BLaER1 (cell line): Measurements from ENCODE around the gene AGPAT3.

Source experiments
- H3K27ac ChIP-seq: shearing (Covaris generic); formaldehyde crosslinking; 2 replicates; pipeline ENCODE4 v1.8.1; 2022
- H3K27me3 ChIP-seq: shearing (Covaris generic); formaldehyde crosslinking; 2 replicates; pipeline ENCODE4 v1.8.1; 2022
- H3K36me3 ChIP-seq: shearing (Covaris generic); formaldehyde crosslinking; 2 replicates; pipeline ENCODE4 v1.8.1; 2022
- H3K4me1 ChIP-seq: shearing (Covaris generic); formaldehyde crosslinking; 2 replicates; pipeline ENCODE4 v1.8.1; 2022
- H3K4me2 ChIP-seq: shearing (Covaris generic); formaldehyde crosslinking; 2 replicates; pipeline ENCODE4 v1.8.1; 2022
- H3K4me3 ChIP-seq: shearing (Covaris generic); formaldehyde crosslinking; 2 replicates; pipeline ENCODE4 v1.8.1; 2022
- H3K9ac ChIP-seq: shearing (Covaris generic); formaldehyde crosslinking; 2 replicates; pipeline ENCODE4 v1.8.1; 2022
- H3K9me3 ChIP-seq: shearing (Covaris generic); formaldehyde crosslinking; 2 replicates; pipeline ENCODE4 v1.8.1; 2022
- H4K20me1 ChIP-seq: shearing (Covaris generic); formaldehyde crosslinking; 2 replicates; pipeline ENCODE4 v1.8.1; 2022
- Cebpa-rat ChIP-seq: shearing (Covaris generic); IDR thresholded peaks from 2 replicates; pipeline ENCODE4 v1.8.1; 2022

The AGPAT3 gene

DNA sequence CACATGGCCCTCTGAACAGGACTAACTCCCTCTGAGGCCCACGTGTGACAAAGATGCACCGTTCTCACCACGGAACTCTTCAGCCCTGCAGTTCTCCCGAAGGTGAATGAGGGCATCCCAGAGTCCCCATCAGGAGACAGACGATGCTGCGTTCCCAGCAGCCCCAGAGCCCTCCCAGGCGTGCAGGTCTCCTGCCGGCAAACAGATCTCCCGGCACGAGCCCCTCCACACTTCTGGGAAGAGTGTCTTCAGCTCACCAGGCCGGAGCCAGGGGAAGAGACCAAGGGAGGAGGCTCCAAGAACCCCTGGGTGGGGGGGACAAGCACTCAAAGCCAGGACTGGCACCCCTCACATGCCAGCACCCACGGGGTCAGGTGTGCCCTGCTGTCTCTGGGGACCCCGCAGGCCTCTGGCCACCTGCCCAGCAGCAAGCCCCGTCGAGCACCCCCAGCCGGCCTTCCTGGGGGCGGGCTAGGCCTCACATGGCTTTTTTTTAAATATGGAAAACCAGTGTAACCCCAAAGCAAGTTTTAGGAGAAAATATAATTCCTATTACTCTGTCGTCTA is 102.0 kb downstream of the AGPAT3 start:
- Histone ChIP-seq H3K27me3 (no peaks in the 10 kb centered on the region; the same call in 1 of the 2 replicates), H3K9ac (no peak overlapping the region), H3K4me2 (peak overlapping the region; percentile 74), H3K4me1 (peaks cover 23% of the 10 kb centered on the region), H3K9me3 (no peaks in the 10 kb centered on the region), H3K36me3 (peaks cover 31% of the 10 kb centered on the region), H4K20me1 (peaks cover 85% of the 10 kb centered on the region), H3K4me3 (no peak overlapping the region), H3K27ac (no peak overlapping the region)
- TF ChIP-seq Cebpa-rat: no peak

DNA sequence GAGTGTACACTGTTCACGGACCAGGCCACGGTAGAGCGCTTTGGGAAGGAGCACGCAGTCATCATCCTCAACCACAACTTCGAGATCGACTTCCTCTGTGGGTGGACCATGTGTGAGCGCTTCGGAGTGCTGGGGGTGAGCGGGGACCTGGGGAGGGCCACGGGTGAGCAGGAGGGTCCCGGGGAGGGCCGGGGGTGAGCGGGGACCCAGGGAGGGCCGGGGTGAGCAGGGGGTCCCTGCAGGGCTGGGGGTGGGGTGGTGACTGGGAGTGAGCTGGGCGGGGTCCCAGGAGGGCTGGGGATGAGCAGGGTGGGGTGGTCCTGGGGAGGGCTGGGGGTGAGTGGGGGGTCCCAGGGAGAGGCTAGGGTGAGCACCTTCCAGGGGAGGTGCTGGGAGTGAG is 103.0 kb downstream of the AGPAT3 start:
- peaks cover 37% of the 10 kb centered on the region for H3K36me3 ChIP-seq
- TF ChIP-seq Cebpa-rat: no peak
- peak overlapping the region; percentile 74 for H3K4me2 ChIP-seq
- H3K9ac ChIP-seq: no peak overlapping the region
- H3K27ac ChIP-seq: no peak overlapping the region
- no peaks in the 10 kb centered on the region; the same call in 1 of the 2 replicates for H3K27me3 ChIP-seq
- H4K20me1 ChIP-seq: peaks cover 81% of the 10 kb centered on the region
- H3K9me3 ChIP-seq: no peaks in the 10 kb centered on the region
- peaks cover 23% of the 10 kb centered on the region for H3K4me1 ChIP-seq
- no peak overlapping the region for H3K4me3 ChIP-seq

DNA sequence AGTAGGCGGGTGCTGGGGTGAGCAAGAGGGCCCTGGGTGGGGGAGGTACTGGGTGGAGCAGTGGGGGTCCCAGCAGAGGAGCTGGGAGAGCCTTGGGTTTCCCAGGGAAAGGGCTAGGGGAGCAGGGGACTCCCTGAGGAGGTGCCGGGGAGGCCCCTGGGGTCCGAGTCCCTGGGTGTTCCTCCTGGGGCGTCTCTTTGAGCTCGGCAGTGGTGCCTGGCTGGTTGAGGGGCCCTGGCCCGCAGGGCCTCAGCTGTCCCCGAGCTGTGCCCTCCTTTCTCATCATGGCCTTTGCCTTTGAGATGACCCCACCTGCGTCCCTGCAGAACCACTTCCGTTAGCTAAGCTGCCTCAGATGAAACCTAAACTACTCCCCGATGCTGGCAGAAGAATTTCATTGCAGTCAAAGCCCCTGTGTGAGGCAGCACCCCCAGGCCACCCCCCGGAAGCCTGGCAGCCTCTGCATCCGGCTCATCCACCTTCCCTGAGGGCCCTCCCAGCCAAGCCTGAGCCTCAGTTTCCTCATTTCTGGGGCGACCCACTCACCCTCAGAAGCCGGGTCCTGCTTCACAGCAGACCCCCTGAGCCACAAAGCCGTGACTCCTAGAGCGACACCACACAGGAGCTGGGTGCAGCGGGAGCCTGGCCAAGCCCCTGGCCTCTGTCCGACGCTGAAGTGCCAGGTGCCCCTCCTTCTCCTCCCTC is 103.5 kb downstream of the AGPAT3 start:
- no peak overlapping the region for H3K27ac ChIP-seq
- no peak overlapping the region for H3K9ac ChIP-seq
- no peak for TF ChIP-seq Cebpa-rat
- peaks cover 23% of the 10 kb centered on the region for H3K4me1 ChIP-seq
- H3K4me2 ChIP-seq: 0 out of 2 replicates have a peak overlapping the region, but pooled peaks have one; percentile 74
- H3K9me3 ChIP-seq: no peaks in the 10 kb centered on the region
- H3K27me3 ChIP-seq: no peaks in the 10 kb centered on the region; the same call in 1 of the 2 replicates
- peaks cover 43% of the 10 kb centered on the region for H3K36me3 ChIP-seq
- H4K20me1 ChIP-seq: peaks cover 82% of the 10 kb centered on the region
- no peak overlapping the region for H3K4me3 ChIP-seq

DNA sequence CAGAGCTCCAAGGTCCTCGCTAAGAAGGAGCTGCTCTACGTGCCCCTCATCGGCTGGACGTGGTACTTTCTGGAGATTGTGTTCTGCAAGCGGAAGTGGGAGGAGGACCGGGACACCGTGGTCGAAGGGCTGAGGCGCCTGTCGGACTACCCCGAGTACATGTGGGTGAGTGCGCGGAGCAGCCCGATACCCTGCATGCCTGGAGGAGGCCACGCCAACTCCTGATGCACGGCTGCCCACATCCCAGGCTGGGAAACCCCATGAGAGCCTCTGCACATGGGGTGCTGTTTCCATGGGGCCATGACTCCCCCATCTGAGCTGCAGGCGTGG is 104.1 kb downstream of the AGPAT3 start:
- no peak overlapping the region for H3K4me3 ChIP-seq
- no peak overlapping the region for H3K4me2 ChIP-seq
- no peak overlapping the region for H3K27ac ChIP-seq
- H3K36me3 ChIP-seq: peaks cover 44% of the 10 kb centered on the region
- H3K4me1 ChIP-seq: peaks cover 23% of the 10 kb centered on the region
- no peak overlapping the region for H3K9ac ChIP-seq
- no peaks in the 10 kb centered on the region; the same call in 1 of the 2 replicates for H3K27me3 ChIP-seq
- no peaks in the 10 kb centered on the region for H3K9me3 ChIP-seq
- H4K20me1 ChIP-seq: peaks cover 79% of the 10 kb centered on the region
- no peak for TF ChIP-seq Cebpa-rat

DNA sequence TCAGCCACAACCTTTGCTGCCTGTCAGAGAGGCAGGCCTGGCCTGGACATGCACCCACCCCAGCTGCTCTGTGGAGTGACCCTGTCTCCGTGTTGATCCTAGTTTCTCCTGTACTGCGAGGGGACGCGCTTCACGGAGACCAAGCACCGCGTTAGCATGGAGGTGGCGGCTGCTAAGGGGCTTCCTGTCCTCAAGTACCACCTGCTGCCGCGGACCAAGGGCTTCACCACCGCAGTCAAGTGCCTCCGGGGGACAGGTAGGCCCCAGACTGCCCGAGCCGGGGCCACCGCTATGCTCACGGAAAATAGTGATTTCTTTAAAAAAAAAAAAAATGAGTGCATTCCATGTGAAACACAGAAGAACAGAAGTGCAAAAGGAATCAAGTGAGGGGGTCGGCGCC is 105.5 kb downstream of the AGPAT3 start:
- Histone ChIP-seq H3K27me3 (no peaks in the 10 kb centered on the region; the same call in 1 of the 2 replicates), H3K36me3 (peaks cover 44% of the 10 kb centered on the region), H3K27ac (no peak overlapping the region), H3K9me3 (no peaks in the 10 kb centered on the region), H3K4me1 (peaks cover 27% of the 10 kb centered on the region), H3K4me3 (no peak overlapping the region), H3K9ac (no peak overlapping the region), H4K20me1 (peaks cover 64% of the 10 kb centered on the region), H3K4me2 (no peak overlapping the region)
- TF ChIP-seq Cebpa-rat: no peak

DNA sequence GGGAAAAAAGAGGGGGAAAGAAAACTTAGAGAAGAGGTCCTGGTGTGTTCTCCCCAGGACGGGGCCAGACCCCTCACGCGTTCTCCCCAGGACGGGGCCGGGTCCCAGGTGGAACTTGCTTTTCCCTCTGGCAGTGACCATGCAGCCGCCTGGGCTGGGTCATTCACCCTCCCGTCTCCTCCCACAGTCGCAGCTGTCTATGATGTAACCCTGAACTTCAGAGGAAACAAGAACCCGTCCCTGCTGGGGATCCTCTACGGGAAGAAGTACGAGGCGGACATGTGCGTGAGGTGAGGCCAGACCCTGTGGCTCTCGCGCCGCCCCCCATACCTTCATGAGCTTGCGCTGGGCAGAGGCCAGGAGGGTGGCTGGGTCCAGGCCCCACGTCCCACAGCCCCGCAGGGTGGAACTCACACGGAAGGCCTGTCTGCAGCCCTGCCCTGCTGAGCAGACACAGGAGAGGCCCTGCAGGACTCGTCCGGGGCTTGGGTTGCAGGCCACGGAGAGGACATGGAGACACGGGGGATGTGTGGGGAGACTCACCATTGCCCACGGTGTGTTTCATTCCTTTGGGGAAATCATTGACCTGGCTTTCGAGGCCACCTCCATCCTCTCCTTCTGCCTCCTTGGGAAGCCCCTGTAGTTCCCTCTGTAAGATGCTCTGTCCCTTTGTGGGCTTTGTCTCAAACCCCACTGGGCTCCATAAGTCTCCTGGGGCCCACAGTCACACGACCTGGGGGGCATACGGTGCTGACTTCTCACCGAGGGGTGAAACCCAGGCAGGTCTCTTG is 106.4 kb downstream of the AGPAT3 start:
- Histone ChIP-seq H3K27me3 (no peaks in the 10 kb centered on the region; the same call in 1 of the 2 replicates), H3K36me3 (peaks cover 44% of the 10 kb centered on the region), H3K27ac (no peak overlapping the region), H3K4me2 (no peak overlapping the region), H3K9ac (no peak overlapping the region), H3K9me3 (no peaks in the 10 kb centered on the region), H3K4me1 (peaks cover 28% of the 10 kb centered on the region), H4K20me1 (peaks cover 56% of the 10 kb centered on the region), H3K4me3 (no peak overlapping the region)
- no peak for TF ChIP-seq Cebpa-rat

DNA sequence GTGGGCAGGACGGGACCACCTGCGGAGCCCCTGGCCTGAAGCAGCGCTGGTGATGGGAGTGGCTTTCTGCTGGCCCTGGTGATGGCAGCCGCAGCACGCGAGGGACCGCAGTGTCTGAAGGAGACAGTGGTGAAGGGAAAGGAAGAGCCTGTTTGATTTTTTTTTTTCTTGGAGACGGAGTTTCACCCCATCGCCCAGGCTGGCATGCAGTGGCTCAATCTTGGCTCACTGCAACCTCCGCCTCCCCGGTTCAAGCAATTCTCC is 106.9 kb downstream of the AGPAT3 start:
- Histone ChIP-seq H3K27ac (no peak overlapping the region), H3K36me3 (peaks cover 44% of the 10 kb centered on the region)

DNA sequence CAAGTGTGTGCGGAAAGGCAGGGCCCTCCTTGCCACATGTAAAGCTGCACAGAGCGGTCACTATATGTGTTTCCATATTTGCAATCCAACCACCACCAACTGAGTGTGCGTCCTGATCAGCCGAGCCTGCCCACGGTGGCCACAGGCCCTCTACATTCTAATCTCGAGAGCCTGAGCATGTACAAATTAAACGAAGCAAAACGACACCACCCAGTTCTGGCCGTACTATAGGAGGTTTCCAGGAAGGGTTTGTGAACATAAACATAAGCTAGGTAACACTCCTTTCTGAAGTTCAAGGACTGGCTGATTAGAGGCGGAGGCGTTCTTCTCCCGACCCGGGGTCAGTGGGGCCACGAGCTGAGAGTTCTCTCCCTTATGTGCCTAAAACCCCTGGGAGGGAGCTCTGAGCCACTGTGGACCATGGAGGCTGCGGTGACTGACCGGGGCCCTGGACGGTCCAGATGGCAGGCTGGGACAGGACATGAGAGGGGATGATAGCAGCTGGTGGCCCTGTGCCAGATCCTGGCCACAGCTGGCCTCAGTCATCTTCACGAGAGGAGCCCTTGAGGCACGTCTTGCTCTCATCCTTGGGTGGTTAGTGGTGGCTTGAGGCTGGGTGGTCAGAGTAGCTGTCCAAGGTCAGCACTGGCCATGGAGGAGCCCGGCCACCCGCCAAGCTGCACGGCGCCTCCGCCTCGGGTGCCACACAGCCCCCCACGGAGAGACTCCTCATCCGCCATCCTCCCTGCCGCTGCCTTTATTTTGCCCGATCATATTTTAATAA is 108.0 kb downstream of the AGPAT3 start:
- no peak overlapping the region for H3K4me3 ChIP-seq
- no peak overlapping the region for H3K27ac ChIP-seq
- H3K4me1 ChIP-seq: peaks cover 23% of the 10 kb centered on the region
- no peak overlapping the region for H3K9ac ChIP-seq
- H3K9me3 ChIP-seq: no peaks in the 10 kb centered on the region
- peaks cover 41% of the 10 kb centered on the region for H4K20me1 ChIP-seq
- no peaks in the 10 kb centered on the region for H3K27me3 ChIP-seq
- H3K4me2 ChIP-seq: no peak overlapping the region
- peaks cover 44% of the 10 kb centered on the region for H3K36me3 ChIP-seq
- TF ChIP-seq Cebpa-rat: no peak

More for the DNA sequence above, 106.9 kb downstream of the AGPAT3 start:
- Histone ChIP-seq H3K4me2 (no peak overlapping the region), H3K9me3 (no peaks in the 10 kb centered on the region), H3K4me3 (no peak overlapping the region), H3K9ac (no peak overlapping the region), H3K27me3 (no peaks in the 10 kb centered on the region; the same call in 1 of the 2 replicates), H4K20me1 (peaks cover 51% of the 10 kb centered on the region), H3K4me1 (peaks cover 26% of the 10 kb centered on the region)
- TF ChIP-seq Cebpa-rat: no peak

DNA sequence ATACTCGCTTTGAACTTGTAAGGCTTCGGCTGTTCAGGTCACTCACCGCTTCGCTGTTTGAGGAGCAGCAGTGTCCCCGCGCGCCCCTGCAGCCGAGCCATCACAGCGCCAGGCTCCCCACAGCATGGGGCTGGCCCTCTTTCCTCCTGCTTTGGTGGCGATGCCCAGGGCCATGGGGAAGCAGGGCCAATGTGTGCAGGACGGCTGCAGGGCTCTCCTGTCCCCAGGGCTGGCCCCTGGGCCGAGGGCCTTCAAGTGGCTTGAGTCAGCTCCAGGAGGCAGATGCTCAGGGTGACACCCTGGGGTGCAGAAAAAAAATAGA is 108.6 kb downstream of the AGPAT3 start:
- Histone ChIP-seq H3K36me3 (peaks cover 44% of the 10 kb centered on the region), H3K27ac (no peak overlapping the region), H3K4me2 (no peak overlapping the region), H3K9me3 (no peaks in the 10 kb centered on the region), H3K9ac (no peak overlapping the region), H4K20me1 (peaks cover 37% of the 10 kb centered on the region), H3K4me1 (peaks cover 23% of the 10 kb centered on the region), H3K4me3 (no peak overlapping the region), H3K27me3 (no peaks in the 10 kb centered on the region)
- no peak for TF ChIP-seq Cebpa-rat
